HepG2 (cell line): ENCODE measurements around the gene AGPAT3. TPM values are rescaled to one million over a fixed set of nuclear protein-coding genes. Genes with fewer than 3 reads are reported as not detected.

ENCODE experiments used
- HMGXB4 ChIP-seq, 2 experiments: sonication (generic) in 1 of 2; formaldehyde crosslinking in 1 of 2; IDR thresholded peaks; 2 replicates each; pipeline versions ENCODE4 v1.4.0 to v1.6.1; 2018 to 2020; ENCODE audit warnings: missing genetic modification reagents in 2 of 2, borderline replicate concordance in 1 of 2, low read depth in 1 of 2, mild to moderate bottlenecking in 1 of 2, missing biosample characterization in 1 of 2
- HNF1A ChIP-seq, 2 experiments: sonication (generic) in 1 of 2; formaldehyde crosslinking in 1 of 2; IDR thresholded peaks; 2 replicates each; pipeline versions ENCODE4 v1.4.0 to v1.6.1; 2016 to 2020; ENCODE audit warnings: borderline replicate concordance in 1 of 2, low read depth in 1 of 2, mild to moderate bottlenecking in 1 of 2, missing genetic modification reagents in 1 of 2
- HNF1B ChIP-seq: sonication (generic); formaldehyde crosslinking; IDR thresholded peaks from 2 replicates; pipeline ENCODE4 v1.5.1; 2020; ENCODE audit warnings: mild to moderate bottlenecking, moderate library complexity, missing genetic modification reagents
- HOXA3 ChIP-seq: sonication (generic); formaldehyde crosslinking; IDR thresholded peaks from 2 replicates; pipeline ENCODE4 v1.5.0; 2020; ENCODE audit warnings: missing genetic modification reagents
- NAIF1 ChIP-seq: sonication (generic); formaldehyde crosslinking; IDR thresholded peaks from 2 replicates; pipeline ENCODE4 v1.5.0; 2020; ENCODE audit warnings: mild to moderate bottlenecking, missing genetic modification reagents, borderline replicate concordance
- RAD21 ChIP-seq: fragments of 450-650 bp; formaldehyde crosslinking; IDR thresholded peaks from 2 replicates; pipeline ENCODE4 v1.5.0; 2020; ENCODE audit warnings: mild to moderate bottlenecking
- RFX3 ChIP-seq: IDR thresholded peaks from 2 replicates; pipeline ENCODE4 v1.6.1; 2016; ENCODE audit warnings: missing biosample characterization, missing genetic modification reagents
- TARDBP ChIP-seq: sonication (generic); formaldehyde crosslinking; IDR thresholded peaks from 2 replicates; pipeline ENCODE4 v1.8.0; 2022; ENCODE audit warnings: mild to moderate bottlenecking, missing genetic modification reagents
- ZBTB20 ChIP-seq: sonication (generic); formaldehyde crosslinking; IDR thresholded peaks from 2 replicates; pipeline ENCODE4 v1.8.1; 2023; ENCODE audit warnings: missing genetic modification reagents, low read depth, mild to moderate bottlenecking, borderline replicate concordance
- ZBTB37 ChIP-seq: sonication (generic); formaldehyde crosslinking; IDR thresholded peaks from 2 replicates; pipeline ENCODE4 v1.4.0; 2020; ENCODE audit warnings: mild to moderate bottlenecking, missing genetic modification reagents
- ZNF501 ChIP-seq: sonication (generic); formaldehyde crosslinking; IDR thresholded peaks from 2 replicates; pipeline ENCODE4 v1.5.1; 2020; ENCODE audit warnings: mild to moderate bottlenecking, moderate library complexity, missing genetic modification reagents
- ZNF607 ChIP-seq: sonication (generic); formaldehyde crosslinking; IDR thresholded peaks from 2 replicates; pipeline ENCODE4 v1.5.1; 2020; ENCODE audit warnings: missing genetic modification reagents, mild to moderate bottlenecking, borderline replicate concordance
- ZNF687 ChIP-seq: sonication (generic); formaldehyde crosslinking; IDR thresholded peaks from 2 replicates; pipeline ENCODE4 v1.5.1; 2020; ENCODE audit warnings: mild to moderate bottlenecking, missing genetic modification reagents, moderate library complexity
- polyA plus RNA-seq, 8 experiments: library from polyadenylated mRNA; depleted of rRNA in 3 of 8; stranded (reverse) in 7 of 8; unstranded in 1 of 8; fragments of >200 nt; fragmentation: Illumina TruSeq in 4 of 8; extraction: Trizol in 4 of 8; gene quantifications; 2 replicates each; pipeline versions ENCODE4 v1.2.1 to v1.2.3, GENCODE V29; 2011 to 2016; ENCODE audit warnings: low read depth in 4 of 8, missing spikeins in 1 of 8, mixed read lengths in 1 of 8; ENCODE audit not compliant: insufficient read depth in 1 of 8
- total RNA-seq, 5 experiments: library from RNA; depleted of rRNA; stranded (reverse); fragments of >200 nt; fragmentation: Illumina TruSeq; extraction: Trizol; gene quantifications; 2 replicates each; pipeline ENCODE4 v1.2.3, GENCODE V29; 2016; ENCODE audit warnings: low read depth in 1 of 5

AGPAT3 gene
- total and polyA plus RNA-seq, 2 of the 13 experiments (the other 11 are each of a cell fraction or from before 2014, with no cell fraction given), result 32.2 to 54.4 TPM

- TF ChIP-seq ZBTB37 (CRISPR knock-in tag) (no peak), TARDBP (CRISPR knock-in tag) (peak; percentile 12; the same call in 1 of the 2 replicates), ZBTB20 (peak; percentile 40; the same call in 1 of the 2 replicates), ZNF607 (CRISPR knock-in tag) (peak; percentile 27; the same call in 1 of the 2 replicates), RFX3 (CRISPR knock-in tag) (no peak), HNF1A (IDR thresholded peaks at IDR 0.05; ENCODE audit: low read depth) (no peak), HNF1A (CRISPR knock-in tag; IDR thresholded peaks at IDR 0.05; ENCODE audit: borderline replicate concordance) (no peak), HMGXB4 (CRISPR knock-in tag; IDR thresholded peaks at IDR 0.05; ENCODE audit: borderline replicate concordance in 1 of 2, low read depth in 1 of 2) (0 out of 4 replicates have a peak, but pooled peaks of 1 of the 2 experiments have one; percentile 34), NAIF1 (CRISPR knock-in tag) (no peak), HNF1B (CRISPR knock-in tag) (peak; percentile 62; the same call in 1 of the 2 replicates), RAD21 (peak; percentile 80), ZNF501 (0 out of 2 replicates have a peak, but pooled peaks have one; percentile 26), HOXA3 (CRISPR knock-in tag) (peak; percentile 33; the same call in 1 of the 2 replicates), ZNF687 (CRISPR knock-in tag) (peak; percentile 51)
Measured at GRCh38 chr21:43975469-43976098, 110.6 kb downstream of the AGPAT3 start (continued).
